H1 (cell line): ENCODE results near the gene ZNF581. TPM values are rescaled to one million over a fixed set of nuclear protein-coding genes. Genes with fewer than 3 reads are reported as not detected.

ENCODE experiments used
- CTCF ChIA-PET: fragments of 300-600 bp; sonication (Branson Sonifier 250); formaldehyde crosslinking; loops from one replicate; lab custom pipeline; 2021; ENCODE audit not compliant: partially characterized antibody; lab: Charles Lee
- POLR2A ChIA-PET: fragments of 300-600 bp; sonication (Branson Sonifier 250); formaldehyde crosslinking; loops from one replicate; lab custom pipeline; 2021; ENCODE audit warnings: inconsistent platforms; ENCODE audit not compliant: partially characterized antibody; lab: Charles Lee
- DNase-seq, 2 experiments: peaks; one replicate each; pipeline versions ENCODE4 v3.0.0 to v3.0.0-alpha.2; 2010 to 2022; ENCODE audit warnings: low spot score in 2 of 2, low read depth in 1 of 2, mixed read lengths in 1 of 2
- FAIRE-seq: peaks from 2 replicates; lab custom pipeline; 2011; peaks lifted over from hg19 to GRCh38; lab: Jason Lieb, UNC
- H2AFZ ChIP-seq: 2 replicates; pipeline ENCODE4 v1.8.1; 2012; ENCODE audit warnings: low read length, inconsistent platforms
- H2AK5ac ChIP-seq: 2 replicates; pipeline ENCODE4 v1.6.1; 2013; ENCODE audit warnings: low read depth, low read length
- H2BK120ac ChIP-seq: replicated peaks from 2 replicates; pipeline ENCODE3; 2013; ENCODE audit warnings: low read depth, low read length, inconsistent platforms
- H2BK12ac ChIP-seq: 2 replicates; pipeline ENCODE4 v1.6.1; 2013; ENCODE audit warnings: low read depth, low read length
- H2BK15ac ChIP-seq: 2 replicates; pipeline ENCODE4 v1.6.1; 2013; ENCODE audit warnings: low read length
- H2BK20ac ChIP-seq: 2 replicates; pipeline ENCODE4 v1.6.1; 2013; ENCODE audit warnings: low read length
- H2BK5ac ChIP-seq: 2 replicates; pipeline ENCODE4 v1.6.1; 2013; ENCODE audit warnings: low read depth, low read length
- H3K14ac ChIP-seq: 2 replicates; pipeline ENCODE4 v1.6.1; 2013; ENCODE audit warnings: inconsistent platforms; ENCODE audit not compliant: insufficient read length
- H3K18ac ChIP-seq: 2 replicates; pipeline ENCODE4 v1.6.1; 2013; ENCODE audit warnings: low read length; ENCODE audit errors: extremely low read depth
- H3K23ac ChIP-seq: 2 replicates; pipeline ENCODE4 v1.6.1; 2013; ENCODE audit warnings: inconsistent platforms; ENCODE audit not compliant: insufficient read length
- H3K23me2 ChIP-seq: 2 replicates; pipeline ENCODE4 v1.6.1; 2013; ENCODE audit warnings: low read depth, low read length
- H3K27ac ChIP-seq: 2 replicates; pipeline ENCODE4 v1.6.1; 2011; ENCODE audit warnings: low read depth, low read length, inconsistent platforms
- H3K27me3 ChIP-seq, 4 experiments: replicated peaks in 1 of 4; 1 replicate in 1 of 4; 2 replicates in 3 of 4; pipeline versions ENCODE4 v1.6.1 to v1.8.1; 2011 to 2013; ENCODE audit warnings: low read length in 3 of 4, mild to moderate bottlenecking in 3 of 4, inconsistent platforms in 2 of 4, mixed read lengths in 2 of 4, moderate library complexity in 1 of 4; ENCODE audit not compliant: control insufficient read depth in 3 of 4, insufficient read depth in 3 of 4; ENCODE audit errors: extremely low read depth in 1 of 4
- H3K36me3 ChIP-seq, 4 experiments: 2 replicates each; pipeline versions ENCODE4 v1.6.1 to v1.8.1; 2011 to 2013; ENCODE audit warnings: mild to moderate bottlenecking in 4 of 4, low read length in 3 of 4, moderate library complexity in 2 of 4, control low read depth in 1 of 4, inconsistent platforms in 1 of 4; ENCODE audit not compliant: insufficient read depth in 4 of 4, control insufficient read depth in 2 of 4
- H3K4ac ChIP-seq: replicated peaks from 2 replicates; pipeline ENCODE3; 2013; ENCODE audit warnings: low read length, low read depth, mixed read lengths, inconsistent platforms; ENCODE audit not compliant: insufficient read length
- H3K4me1 ChIP-seq, 4 experiments: replicated peaks in 1 of 4; 1 replicate in 1 of 4; 2 replicates in 3 of 4; pipeline versions ENCODE4 v1.6.1 to v1.8.1; 2011 to 2013; ENCODE audit warnings: low read length in 3 of 4, inconsistent platforms in 2 of 4, mixed read lengths in 1 of 4; ENCODE audit not compliant: insufficient read depth in 4 of 4, control insufficient read depth in 3 of 4
- H3K4me2 ChIP-seq, 2 experiments: 2 replicates each; pipeline versions ENCODE4 v1.6.1 to v1.8.1; 2011 to 2013; ENCODE audit warnings: low read depth in 2 of 2, low read length in 2 of 2, control low read depth in 1 of 2, inconsistent platforms in 1 of 2, mild to moderate bottlenecking in 1 of 2; ENCODE audit not compliant: insufficient read depth in 1 of 2
- H3K4me3 ChIP-seq, 4 experiments: fragments of 200-600, 300-600 bp in 1 of 4; sonication (generic), shearing (Covaris generic), sonication (Bioruptor Twin) in 1 of 4; 2 replicates each; pipeline versions ENCODE4 v1.5.1 to v1.8.1; 2011 to 2016; ENCODE audit warnings: low read length in 4 of 4, low read depth in 3 of 4, control low read depth in 2 of 4, inconsistent platforms in 2 of 4, mild to moderate bottlenecking in 2 of 4, mixed read lengths in 1 of 4, moderate library complexity in 1 of 4; ENCODE audit not compliant: insufficient read depth in 2 of 4; ENCODE audit errors: extremely low read depth in 1 of 4
- H3K56ac ChIP-seq: replicated peaks from 2 replicates; pipeline ENCODE3; 2013; ENCODE audit warnings: low read depth, mild to moderate bottlenecking, mixed read lengths, low read length, inconsistent platforms; ENCODE audit not compliant: insufficient read length
- H3K79me1 ChIP-seq: 2 replicates; pipeline ENCODE4 v1.6.1; 2013; ENCODE audit warnings: low read depth, low read length, control low read depth
- H3K79me2 ChIP-seq, 2 experiments: 2 replicates each; pipeline versions ENCODE4 v1.6.1 to v1.8.1; 2012 to 2013; ENCODE audit warnings: low read length in 2 of 2, mild to moderate bottlenecking in 2 of 2, inconsistent platforms in 1 of 2; ENCODE audit not compliant: insufficient read depth in 2 of 2, control insufficient read depth in 1 of 2
- H3K9ac ChIP-seq, 4 experiments: replicated peaks in 1 of 4; 1 replicate in 1 of 4; 2 replicates in 3 of 4; pipeline versions ENCODE4 v1.6.1 to v1.8.1; 2011 to 2013; ENCODE audit warnings: low read depth in 3 of 4, low read length in 3 of 4, control low read depth in 2 of 4, mild to moderate bottlenecking in 2 of 4, moderate library complexity in 2 of 4, inconsistent platforms in 1 of 4; ENCODE audit errors: extremely low read depth in 1 of 4
- H3K9me3 ChIP-seq, 2 experiments: 2 replicates each; pipeline versions ENCODE4 v1.6.1 to v1.8.1; 2012 to 2013; ENCODE audit warnings: mild to moderate bottlenecking in 2 of 2, moderate library complexity in 2 of 2, control low read depth in 1 of 2, inconsistent platforms in 1 of 2, low read depth in 1 of 2, low read length in 1 of 2, mixed read lengths in 1 of 2; ENCODE audit not compliant: insufficient read depth in 2 of 2
- H4K20me1 ChIP-seq, 2 experiments: replicated peaks in 1 of 2; 2 replicates each; pipeline versions ENCODE3 to v1.8.1; 2011 to 2013; ENCODE audit warnings: inconsistent platforms in 2 of 2, low read length in 2 of 2, mild to moderate bottlenecking in 1 of 2; ENCODE audit not compliant: insufficient read depth in 2 of 2, control insufficient read depth in 1 of 2
- H4K5ac ChIP-seq: 2 replicates; pipeline ENCODE4 v1.6.1; 2013; ENCODE audit warnings: low read length, low read depth, mixed read lengths, inconsistent platforms; ENCODE audit not compliant: insufficient read length
- H4K8ac ChIP-seq: 2 replicates; pipeline ENCODE4 v1.8.0; 2013; ENCODE audit warnings: mild to moderate bottlenecking, moderate library complexity, low read length, inconsistent platforms; ENCODE audit not compliant: insufficient read depth; ENCODE audit errors: extremely low read depth
- H4K91ac ChIP-seq: replicated peaks from 2 replicates; pipeline ENCODE3; 2013; ENCODE audit warnings: low read length, mixed read lengths, inconsistent platforms; ENCODE audit not compliant: insufficient read length
- RAD21 ChIP-seq, 2 experiments: IDR thresholded peaks in 1 of 2; conservative IDR thresholded peaks in 1 of 2; 2 replicates each; pipeline ENCODE4 v1.6.1; 2011; ENCODE audit warnings: low read depth in 2 of 2, low read length in 2 of 2, improper control_type of control experiment in 1 of 2, inconsistent platforms in 1 of 2, mild to moderate bottlenecking in 1 of 2, moderate library complexity in 1 of 2
- WGBS, 2 experiments: shearing (Covaris generic) in 1 of 2; methylation state at CpG; one replicate each; pipeline versions ENCODE4 v1.1.6 to v1.1.7; 2013 to 2015; ENCODE audit warnings: low lambda C conversion rate in 2 of 2, mixed read lengths in 2 of 2, inconsistent platforms in 1 of 2, low coverage in 1 of 2, missing lambda C conversion rate in 1 of 2; ENCODE audit not compliant: insufficient replicate concordance in 2 of 2, insufficient coverage in 1 of 2, insufficient read length in 1 of 2; ENCODE audit errors: extremely low coverage in 1 of 2, missing lambda C conversion rate in 1 of 2; 5-methylcytosine and 5-hydroxymethylcytosine counted together
- polyA plus RNA-seq, 7 experiments: library from polyadenylated mRNA; depleted of rRNA in 3 of 7; stranded (reverse) in 5 of 7; unstranded in 2 of 7; fragments of >200 nt in 5 of 7; fragments of 200-250 nt in 2 of 7; gene quantifications; 1 replicate in 5 of 7; 2 replicates in 1 of 7; 4 replicates in 1 of 7; pipeline versions ENCODE4 v1.2.1 to v1.2.3, GENCODE V29; 2011 to 2013; ENCODE audit warnings: missing spikeins in 2 of 7, mixed read lengths in 2 of 7
- total RNA-seq: library from RNA; stranded (reverse); fragmentation: NEBNext Ultra II Directional; extraction: Animal tissue kit (Norgen Biotek cat#: 25700); gene quantifications from 2 replicates; pipeline ENCODE4 v1.2.1, GENCODE V29; 2021

ZNF581 gene
- total and polyA plus RNA-seq, 2 of the 8 experiments (the other 6 are each of a cell fraction or from before 2014, with no cell fraction given) = 73.0 to 76.1 TPM

DNA sequence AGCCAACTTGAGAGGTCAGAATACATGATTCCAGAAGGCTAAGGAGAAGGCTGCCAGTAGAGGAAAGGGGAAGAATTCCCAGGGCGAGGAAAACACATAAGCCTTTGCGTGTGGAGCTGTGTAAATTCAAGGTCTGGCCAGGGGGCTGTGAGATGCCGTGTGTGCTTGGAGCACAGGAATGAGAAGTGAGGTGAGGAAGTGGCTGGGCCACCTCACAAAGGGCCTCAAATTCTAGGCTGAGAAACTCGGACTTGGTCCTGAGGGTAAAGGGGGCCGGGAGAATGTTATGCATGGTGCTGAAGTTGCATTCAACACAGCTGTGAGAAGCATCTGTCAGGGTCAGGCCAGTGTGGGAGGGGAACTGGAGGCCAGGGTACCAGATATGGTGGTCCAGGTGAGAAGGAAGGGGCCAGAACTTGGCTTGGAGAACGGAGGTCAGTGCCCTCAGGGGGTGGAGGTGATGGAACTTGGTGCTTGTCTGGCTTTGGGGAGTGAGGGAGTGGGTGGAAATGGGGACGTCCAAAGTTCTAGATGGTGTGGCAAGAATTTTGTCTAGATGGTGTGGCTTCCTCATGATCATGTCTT, 7.5 kb upstream of the ZNF581 start:
- H3K4me2 ChIP-seq = peak overlapping the region; percentile 78 to 91
- peaks cover 6 to 9% (median 7%) of the 10 kb centered on the region in 4 experiments for H3K4me1 ChIP-seq
- H3K79me1 ChIP-seq = peaks cover 13% of the 10 kb centered on the region
- DNase-seq = no peak
- no peak overlapping the region for H3K56ac ChIP-seq
- H4K91ac ChIP-seq = no peak overlapping the region
- H4K20me1 ChIP-seq = peaks cover 3 to 10% of the 10 kb centered on the region in 2 experiments
- H2BK15ac ChIP-seq = peak overlapping the region; percentile 46; the same call in 1 of the 2 replicates
- no peak overlapping the region for H3K4ac ChIP-seq
- peak overlapping the region in 3 of 4 experiments; percentile 12 to 88 (median 84); a peak in 5 of 7 replicates for H3K9ac ChIP-seq
- peaks cover 4 to 25% of the 10 kb centered on the region in 2 experiments; a peak in 3 of 4 replicates for H3K79me2 ChIP-seq
- peaks cover 14% of the 10 kb centered on the region for H3K23me2 ChIP-seq
- 73% methylated on average over 7 of the region's 7 CpGs; no CpG with 5 or more reads in 1 of the 2 experiments for WGBS, 2 experiments
- no peak overlapping the region for H2BK5ac ChIP-seq
- H3K18ac ChIP-seq = no peak overlapping the region
- H2BK12ac ChIP-seq = no peak overlapping the region
- ChIA-PET CTCF (interaction anchor here (1.4 to 3.8 kb wide), 4 partner anchors 11 to 30 kb away, joined by 7 to 30 read pairs (median 10); partner anchors contain the start of genes CCDC106 and ZNF865), POLR2A (interaction anchor here (0.8 to 8.8 kb wide), 8 partner anchors 10 to 149 kb away, joined by 3 to 96 read pairs (median 4); partner anchors contain the start of genes CCDC106, ZNF581, ZNF784 and ZNF865)
- no peak overlapping the region for H2AK5ac ChIP-seq
- FAIRE-seq = no peak
- H3K27ac ChIP-seq = no peak overlapping the region
- no peak overlapping the region for H2BK20ac ChIP-seq
- no peak overlapping the region for H2AFZ ChIP-seq
- H3K23ac ChIP-seq = no peak overlapping the region
- H4K5ac ChIP-seq = no peak overlapping the region
- H3K36me3 ChIP-seq = no peaks in the 10 kb centered on the region
- H3K14ac ChIP-seq = no peak overlapping the region
- H2BK120ac ChIP-seq = no peak overlapping the region
- peak overlapping the region; percentile 68 to 99 (median 92); a peak in 7 of 8 replicates for H3K4me3 ChIP-seq
- no peaks in the 10 kb centered on the region for H3K27me3 ChIP-seq
- H4K8ac ChIP-seq = peak overlapping the region; percentile 85
- H3K9me3 ChIP-seq = no peaks in the 10 kb centered on the region; a peak in 1 of 4 replicates
- TF ChIP-seq RAD21 (IDR thresholded peaks at IDR 0.05 in 1 of 2, conservative IDR thresholded peaks at IDR 0.05 in 1 of 2; ENCODE audit: low read depth in 2 of 2, low read length in 2 of 2) = no peak
